Dermis microvascular lymphatic vessel endothelial cell (primary cell): ENCODE data around the gene ENPEP. TPM values are rescaled to one million over a fixed set of nuclear protein-coding genes. Genes with fewer than 3 reads are reported as not detected.
"Not testable (repeated sequence)": the region's sequence is repeated elsewhere in the genome, so short reads cannot be mapped to it uniquely, and the experiment has no call there.

Experiments used
- DNase-seq, 2 donors: peaks; one replicate each; pipeline versions ENCODE4 v3.0.0 to v3.0.0-alpha.2; 2010; ENCODE audit warnings: low read depth in 2 of 2
- total RNA-seq: library from RNA; depleted of rRNA; stranded (reverse); fragments of >200 nt; gene quantifications from 2 replicates; pipeline ENCODE4 v1.2.1, GENCODE V29; 2014

ENPEP gene
- total RNA-seq, 1 donor from 2014 or later = under 0.01 TPM

DNA sequence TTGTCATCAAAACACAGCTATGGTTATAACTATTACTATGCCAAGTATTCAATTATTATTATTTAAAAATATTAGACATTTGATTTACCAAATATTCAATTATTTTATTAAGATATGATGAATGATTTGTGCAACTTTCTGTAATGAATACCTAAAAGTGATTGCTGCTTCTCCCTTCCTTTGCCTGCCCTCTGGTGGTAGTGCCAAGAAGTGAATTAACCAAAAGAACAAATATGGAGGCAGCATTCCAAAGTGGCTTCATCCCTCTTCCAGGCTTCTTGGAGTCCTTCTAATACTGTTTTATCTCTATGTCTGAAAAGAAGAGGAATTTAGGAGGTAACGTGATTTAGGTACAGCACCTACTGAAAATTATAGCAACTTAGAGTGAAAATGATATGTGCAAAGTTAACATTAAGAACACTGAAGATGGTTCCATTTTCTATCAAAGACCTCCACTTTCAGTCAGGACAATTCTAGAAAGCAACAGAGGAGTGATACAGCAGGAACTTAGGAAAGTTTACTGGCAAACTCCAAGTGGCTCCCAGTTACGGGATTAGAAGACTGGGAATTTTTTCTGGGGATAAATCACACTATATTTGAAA, 43.0 kb downstream of the ENPEP start:
- peak in 1 of 2 donors; percentile 29 for DNase-seq

DNA sequence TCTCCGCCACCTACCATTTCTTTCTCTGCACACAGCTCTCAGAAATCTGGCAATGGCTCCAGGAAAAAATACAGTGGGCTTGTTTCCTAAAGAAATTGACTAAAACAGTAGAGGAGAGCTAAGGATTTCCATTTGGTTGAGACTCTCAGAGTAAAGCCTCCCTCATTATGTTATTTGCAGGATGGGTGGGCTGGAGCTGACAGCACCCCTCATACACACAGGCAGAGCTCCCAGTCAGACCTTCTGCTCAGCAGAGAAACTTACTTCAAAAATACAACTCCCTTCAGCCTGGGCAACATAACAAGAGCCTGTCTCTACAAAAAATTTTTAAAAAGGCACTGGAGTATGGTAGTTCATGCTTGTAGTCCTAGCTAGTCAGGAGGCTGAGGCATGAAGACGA, 44.9 kb downstream of the ENPEP start:
- DNase-seq = no peak

DNA sequence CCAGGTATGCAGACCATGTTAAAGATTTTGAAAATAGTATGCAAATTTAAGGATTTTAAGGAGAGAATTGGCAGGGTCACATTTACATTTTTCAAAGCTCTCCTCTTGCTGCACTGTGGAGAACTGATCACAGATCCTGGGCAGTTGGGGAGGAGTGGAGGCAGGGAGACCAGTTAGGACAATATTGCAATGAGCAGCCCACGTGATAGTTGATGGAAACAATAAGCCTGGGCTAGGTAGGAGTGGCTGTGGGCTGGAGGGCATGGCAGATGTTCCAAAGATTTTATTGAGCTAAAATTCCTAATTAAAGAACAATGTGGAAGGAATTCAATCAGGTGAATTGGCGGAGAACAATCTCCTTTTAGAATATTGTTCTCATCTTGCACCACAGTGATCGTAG, 50.6 kb downstream of the ENPEP start:
- DNase-seq = no peak

DNA sequence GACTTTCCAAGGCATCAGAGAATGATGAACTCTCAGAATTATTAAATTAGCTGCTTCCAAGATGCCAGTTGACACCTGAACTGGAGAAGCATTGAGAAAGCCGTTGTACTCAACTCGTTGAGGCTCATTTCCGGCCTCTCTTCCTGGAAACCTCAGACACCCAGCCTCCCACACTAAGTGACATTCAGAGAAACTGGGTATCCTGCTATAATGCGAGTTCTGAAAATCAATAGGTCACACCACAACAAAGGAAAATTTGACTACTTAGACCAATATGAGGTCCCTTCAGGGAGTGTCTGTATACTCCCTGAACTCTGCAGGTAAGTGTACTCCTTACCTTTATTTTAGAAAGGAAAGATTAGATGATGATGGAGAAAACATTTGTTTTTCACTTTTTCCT, 51.2 kb downstream of the ENPEP start:
- DNase-seq = no peak

DNA sequence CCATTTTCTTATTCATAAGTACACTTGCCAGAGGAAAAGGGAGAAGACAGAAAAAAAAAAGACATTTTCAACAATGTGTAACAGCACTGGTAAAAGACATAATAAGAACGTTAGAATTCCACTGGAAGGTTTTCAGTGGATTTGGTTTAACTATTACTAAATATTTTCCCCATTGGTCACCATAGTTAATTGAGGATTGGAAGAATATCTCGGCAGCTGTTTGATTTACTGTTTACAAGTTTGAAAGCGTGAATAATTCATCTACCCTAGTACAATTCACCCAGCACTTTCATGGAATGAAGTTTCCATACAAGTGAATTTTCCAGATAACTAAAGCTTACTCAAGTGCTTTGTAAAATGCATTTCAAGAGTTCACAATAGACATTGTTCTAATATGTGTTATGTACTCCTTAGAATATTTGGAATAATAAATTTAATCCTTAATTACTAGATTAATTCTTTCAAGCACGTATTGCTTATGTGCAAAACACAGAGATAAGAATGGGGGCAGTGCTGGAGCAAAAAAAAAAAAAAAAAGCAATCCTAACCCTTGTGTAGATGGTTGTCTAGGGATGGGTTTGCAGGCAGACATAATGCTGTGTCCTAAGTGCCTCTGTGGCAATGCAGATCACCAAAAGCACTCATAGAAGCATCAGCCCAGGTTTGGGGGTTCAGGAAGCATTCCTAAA, 57.1 kb downstream of the ENPEP start:
- DNase-seq = no peak

DNA sequence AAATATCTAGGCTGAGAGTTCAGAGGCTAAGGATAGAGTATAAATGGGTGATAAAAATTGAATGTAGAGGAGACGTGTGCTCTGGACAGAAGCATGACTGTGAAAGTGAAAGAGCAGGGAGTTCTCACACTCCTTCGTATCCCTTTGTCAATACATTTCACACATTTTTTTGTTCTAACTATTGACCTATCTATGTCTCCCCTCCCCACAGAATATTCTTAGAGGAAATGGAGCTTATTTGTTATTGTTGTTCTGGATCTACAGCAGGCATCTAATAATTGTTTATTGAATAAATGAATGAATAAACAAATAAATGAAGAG, 57.6 kb downstream of the ENPEP start:
- peak; percentile 27 to 58 for DNase-seq

DNA sequence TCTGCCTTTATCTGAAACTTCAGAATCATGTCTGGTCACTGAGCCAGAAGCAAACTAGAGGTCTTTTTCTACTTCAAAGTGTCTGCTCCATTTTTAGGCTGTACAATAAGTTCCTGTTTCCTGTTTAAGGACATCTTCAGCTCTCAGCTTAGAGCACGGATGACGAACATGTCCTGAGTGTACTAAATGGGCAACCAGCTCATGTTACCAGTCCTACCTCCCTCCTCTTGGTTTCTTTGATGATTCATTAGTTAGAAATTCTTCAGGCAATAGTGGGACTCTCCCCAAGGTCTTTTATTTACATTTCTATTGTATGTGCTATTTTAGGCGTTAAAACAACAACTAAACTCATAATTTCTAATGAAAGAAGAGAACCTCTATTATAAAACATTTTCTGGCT, 58.0 kb downstream of the ENPEP start:
- peak; percentile 82 to 98 for DNase-seq

DNA sequence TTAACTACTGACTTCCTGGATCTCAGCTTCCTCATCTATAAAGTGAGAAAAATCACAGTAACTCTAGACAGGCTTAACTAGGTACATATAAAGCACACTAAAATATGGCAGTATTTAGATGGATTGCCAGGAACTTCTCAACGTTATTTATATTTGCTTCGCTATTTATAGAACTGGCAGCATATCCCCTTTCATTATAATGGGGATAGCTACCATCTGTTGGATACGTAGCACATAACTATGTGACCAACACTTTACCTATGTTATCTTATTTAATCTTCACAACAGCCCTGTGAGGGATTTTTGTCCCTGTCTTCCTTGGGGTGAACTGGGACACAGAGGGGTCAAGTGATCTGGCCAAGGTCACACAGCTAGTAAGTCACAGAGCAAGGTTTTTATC, 64.6 kb downstream of the ENPEP start:
- DNase-seq = peak; percentile 15 to 63

DNA sequence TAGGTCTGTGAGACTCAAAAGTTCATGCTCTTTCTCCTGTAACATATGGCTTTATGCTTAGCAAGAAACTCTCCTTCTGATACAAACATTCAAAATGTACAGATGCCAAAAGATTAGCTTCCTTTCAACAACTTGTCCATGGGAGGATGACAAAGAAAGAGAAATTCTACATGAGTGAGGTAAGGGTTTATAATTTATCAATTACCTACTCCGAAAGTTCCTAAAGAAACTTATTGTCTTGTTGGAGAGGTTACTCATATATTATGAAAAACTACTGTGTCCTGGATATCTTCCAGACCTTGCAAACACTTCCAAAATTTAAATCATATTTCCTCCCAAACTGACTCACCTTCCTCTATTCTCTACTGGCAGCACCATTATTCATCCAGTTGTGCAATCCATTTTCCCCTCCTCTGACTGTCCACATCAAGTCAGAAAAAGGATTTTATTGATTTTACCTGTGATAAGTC, 65.1 kb downstream of the ENPEP start:
- DNase-seq = peak; percentile 70 to 92

DNA sequence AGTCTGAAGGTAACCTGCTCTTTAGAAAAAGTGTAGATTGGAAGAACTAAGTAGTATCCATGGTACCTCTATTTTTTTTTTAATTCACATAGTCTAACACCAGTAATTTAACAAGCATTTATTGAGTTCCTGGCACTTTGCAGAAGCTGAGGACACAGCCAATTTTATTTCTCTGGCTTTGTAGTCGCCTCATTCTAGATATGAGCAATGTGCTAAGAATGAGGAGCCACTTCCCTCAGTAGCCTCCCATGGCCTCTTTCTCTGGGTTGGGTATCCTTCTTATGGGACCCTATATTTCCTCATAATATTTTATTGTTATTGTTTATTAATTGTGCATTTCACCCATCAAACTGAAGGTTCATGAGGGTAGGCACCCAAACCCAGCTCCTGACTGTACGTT, 67.6 kb downstream of the ENPEP start:
- DNase-seq = no peak

DNA sequence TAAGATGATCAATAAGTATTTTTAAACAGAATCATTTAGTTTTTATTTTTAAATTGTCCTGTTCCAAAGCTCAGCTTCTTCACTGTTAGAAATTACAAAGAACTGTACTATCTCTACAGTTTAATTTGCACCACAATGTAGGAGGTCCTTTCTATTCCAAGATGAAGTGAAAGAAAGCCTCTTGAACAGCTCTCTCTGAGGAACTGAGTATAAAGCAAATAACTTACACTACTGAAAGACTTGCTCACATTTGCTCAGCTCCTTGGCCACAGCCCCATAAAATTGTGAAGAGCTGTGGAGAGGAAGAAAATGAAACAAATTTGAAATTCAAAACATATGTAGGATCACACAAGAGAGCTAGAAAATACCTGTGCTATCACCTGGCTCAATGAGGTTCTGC, 68.6 kb downstream of the ENPEP start:
- no peak for DNase-seq

DNA sequence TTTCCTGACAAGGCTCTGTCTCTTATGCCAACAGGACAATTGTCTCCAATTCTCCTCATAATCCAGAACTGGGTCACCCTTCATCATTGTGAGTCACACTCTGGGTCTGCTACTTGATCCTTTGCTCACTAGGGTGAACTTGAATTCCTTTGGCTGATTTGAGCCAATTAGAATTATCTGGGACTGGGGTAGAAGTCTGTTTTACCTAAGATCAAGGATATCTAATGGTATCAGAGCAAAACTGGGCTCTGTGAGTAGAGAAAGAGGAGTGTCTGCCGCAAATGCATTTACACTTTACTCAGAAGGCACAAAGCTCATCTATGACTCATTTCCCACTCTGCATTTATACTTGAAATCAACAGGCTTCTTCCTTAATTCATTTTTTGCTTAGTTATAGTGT, 74.3 kb downstream of the ENPEP start:
- peak in 1 of 2 donors; percentile 61 for DNase-seq

DNA sequence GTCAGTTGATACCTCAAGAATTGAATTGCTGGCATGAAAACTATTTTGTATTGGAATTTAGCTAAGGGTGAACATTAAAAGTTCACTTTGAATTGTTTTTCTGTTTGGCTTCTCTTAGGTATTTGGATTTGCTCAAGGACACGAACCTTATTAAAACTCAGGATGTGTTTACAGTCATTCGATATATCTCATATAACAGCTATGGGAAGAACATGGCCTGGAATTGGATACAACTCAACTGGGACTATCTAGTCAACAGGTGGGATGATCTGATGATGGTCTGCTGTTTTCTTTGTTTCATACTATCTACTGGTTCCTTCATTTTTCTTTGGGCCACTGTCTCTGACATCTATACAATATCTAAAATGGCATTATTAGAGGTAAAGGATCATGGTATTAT, 77.2 kb downstream of the ENPEP start:
- no peak for DNase-seq

DNA sequence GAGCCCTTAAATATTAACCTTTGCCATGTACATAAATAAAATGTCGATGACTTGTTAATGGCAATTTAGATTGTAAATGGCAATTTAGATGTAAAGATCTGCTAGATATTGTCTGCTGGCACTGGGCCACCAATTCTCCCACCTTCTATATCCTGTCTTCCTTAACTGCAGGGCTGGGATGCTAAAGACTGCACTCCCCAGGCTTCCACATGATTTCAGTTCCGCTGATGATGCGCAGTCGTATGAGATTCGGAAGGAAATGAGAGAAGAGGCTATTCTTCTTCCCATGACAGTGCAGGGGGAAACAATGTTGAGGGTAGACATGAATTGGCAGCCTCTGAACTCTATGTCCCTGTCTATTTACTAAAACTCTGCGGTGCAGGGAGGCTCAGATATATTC, 91.3 kb downstream of the ENPEP start:
- DNase-seq = peak; percentile 36 to 43

DNA sequence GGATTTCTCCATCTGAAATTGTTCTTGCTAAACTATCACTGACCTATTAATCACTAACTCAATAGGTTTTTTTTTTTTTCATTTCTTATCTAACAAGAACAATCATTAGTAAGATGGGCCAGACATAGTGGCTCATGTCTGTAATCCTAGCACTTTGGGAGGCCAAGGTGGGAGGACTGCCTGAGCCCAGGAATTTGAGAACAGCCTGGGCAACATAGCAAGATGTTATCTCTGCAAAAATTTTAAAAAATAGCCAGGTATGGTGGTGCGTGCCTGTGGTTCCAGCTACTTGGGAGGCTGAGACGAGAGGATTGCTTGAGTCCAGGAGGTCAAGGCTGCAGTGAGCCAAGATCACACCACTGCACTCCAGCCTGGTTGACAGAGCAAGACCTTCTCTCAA, 100.7 kb downstream of the ENPEP start:
- not testable (repeated sequence) for DNase-seq

DNA sequence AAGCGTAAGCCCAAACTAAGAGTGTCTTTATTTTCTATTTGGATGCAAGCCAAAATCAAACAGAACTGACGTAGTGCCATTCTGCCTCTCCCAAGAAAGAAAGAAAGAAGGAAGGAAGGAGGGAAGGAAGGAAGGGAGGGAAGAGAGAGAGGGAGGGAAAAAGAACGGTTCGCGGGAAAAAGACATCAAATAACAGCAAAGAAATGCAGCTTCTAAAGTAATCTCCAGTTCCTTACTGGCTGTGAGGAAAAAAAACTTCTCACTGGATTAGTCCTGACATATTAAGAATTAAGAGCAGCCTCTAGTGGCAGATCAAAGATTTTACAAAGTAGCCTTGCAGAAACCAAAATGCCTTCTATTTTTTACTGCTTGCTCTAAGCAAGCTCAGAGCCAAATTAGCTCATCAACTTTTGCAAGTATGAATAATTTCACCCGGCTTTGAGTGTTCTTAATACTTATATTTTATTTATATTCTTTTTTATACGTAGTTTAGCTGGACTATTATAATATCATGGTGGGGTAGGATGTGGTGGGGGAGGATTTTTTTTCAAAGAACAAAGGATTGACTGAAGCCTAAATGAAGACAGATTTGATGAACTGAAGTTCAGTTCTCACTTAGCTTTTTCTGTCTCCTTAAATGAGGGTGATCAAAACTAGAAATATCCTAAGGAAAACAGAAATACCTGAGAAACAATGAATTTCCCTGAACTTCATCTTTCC, 110.3 kb downstream of the ENPEP start:
- peak; percentile 9 to 70 for DNase-seq

DNA sequence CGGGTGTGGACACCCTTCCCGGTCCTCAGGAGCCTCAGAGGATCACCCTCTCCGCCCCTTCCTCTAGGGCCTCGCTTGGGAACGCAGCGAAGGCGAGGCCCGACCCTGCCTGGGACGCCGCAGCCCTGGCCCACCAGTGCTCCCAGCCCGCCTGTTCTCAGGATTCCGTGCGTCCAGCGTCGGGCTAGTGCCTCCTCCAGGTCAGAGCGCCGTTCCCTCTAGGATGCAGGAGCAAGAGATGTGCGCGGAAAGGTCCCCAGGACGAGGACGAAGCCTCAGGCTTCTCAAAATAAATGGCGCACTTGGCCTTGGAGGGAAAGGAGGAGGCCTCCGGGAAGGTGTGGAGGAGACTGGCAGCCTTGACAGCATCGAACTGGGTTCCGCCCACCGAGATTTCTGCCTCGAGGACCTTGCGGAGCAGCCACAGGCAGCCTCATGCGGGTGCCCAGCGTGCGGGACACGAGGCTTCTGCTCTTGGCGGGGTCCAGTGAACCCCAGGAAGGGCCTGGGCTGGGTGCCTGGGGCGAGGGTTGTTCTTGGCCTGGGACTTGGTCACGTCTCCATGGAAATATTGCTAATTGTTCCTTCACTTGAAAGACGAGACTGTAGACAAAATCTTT, 111.8 kb downstream of the ENPEP start:
- no peak for DNase-seq

DNA sequence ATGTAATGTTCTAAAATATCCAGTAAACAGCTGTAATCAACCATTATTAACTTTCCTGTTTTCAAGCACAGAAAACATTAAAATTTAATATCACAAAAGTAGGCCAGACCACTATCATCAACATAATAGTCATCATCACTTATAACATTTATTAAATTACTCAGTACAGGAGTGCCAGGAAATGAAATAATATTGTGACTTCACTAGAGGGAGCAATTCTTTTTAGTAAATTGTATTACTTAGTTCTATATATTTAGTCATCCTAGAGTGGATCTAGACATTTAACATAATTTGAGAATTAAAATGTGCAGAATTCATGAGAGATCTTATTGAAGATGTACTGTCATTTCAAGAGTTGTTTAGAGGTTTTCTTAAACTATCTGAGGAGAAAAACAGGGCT, 113.3 kb downstream of the ENPEP start:
- DNase-seq = peak in 1 of 2 donors; percentile 11

DNA sequence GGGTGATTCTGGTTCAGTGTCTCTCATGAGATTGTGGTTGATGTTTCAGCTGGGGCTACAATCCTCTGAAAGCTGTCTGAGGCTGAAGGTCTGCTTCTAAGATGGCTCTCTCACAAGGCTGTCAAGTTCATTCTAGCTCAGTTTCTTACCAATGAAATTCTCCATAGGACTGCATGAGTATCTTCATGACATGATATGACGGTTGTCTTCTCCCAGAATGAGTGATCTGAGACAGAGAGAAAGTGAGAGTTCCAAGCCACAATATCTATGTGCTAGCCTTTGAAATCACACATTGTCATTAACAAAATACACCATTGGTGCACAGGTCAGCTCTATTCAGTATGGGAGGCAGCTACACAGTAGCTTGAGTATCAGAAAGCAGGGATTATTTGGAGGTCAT, 119.6 kb downstream of the ENPEP start:
- no peak for DNase-seq

DNA sequence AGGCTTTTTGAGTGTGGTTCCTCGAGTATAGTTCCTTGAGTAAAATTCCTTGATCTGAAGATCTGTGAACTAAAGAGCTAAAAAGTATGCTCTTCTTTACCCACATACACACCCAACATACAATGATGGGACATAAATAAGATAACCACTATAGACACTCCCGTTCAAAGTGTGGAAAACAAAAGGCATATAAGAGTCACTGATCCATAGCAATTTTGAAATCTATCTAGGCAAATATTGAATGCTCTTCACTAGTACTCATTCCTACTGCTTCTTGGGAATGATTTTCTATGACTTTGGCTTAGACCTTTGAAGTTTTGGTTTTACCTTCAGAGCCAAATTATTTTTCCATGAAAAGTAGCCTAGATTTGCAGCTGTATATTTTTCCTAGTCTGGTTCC, 120.5 kb downstream of the ENPEP start:
- DNase-seq = no peak

DNA sequence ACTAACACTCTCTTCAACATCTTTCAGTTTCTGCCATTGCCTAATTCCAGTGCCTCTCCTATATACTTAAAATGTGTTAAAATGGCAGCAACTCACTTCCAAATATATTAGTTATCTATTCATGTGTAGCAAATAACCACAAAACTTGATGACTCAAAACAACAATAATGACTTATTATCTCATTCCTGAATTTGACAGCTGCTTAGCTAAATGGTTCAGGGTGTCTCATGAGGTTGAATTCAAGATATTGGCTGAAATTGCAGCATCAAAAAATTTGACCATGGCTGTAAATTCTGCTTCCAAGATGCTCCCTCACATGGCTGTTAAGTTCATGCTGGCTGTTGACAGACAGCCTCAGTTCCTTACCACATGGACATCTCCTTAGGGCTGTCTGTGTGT, 121.6 kb downstream of the ENPEP start:
- no peak for DNase-seq

DNA sequence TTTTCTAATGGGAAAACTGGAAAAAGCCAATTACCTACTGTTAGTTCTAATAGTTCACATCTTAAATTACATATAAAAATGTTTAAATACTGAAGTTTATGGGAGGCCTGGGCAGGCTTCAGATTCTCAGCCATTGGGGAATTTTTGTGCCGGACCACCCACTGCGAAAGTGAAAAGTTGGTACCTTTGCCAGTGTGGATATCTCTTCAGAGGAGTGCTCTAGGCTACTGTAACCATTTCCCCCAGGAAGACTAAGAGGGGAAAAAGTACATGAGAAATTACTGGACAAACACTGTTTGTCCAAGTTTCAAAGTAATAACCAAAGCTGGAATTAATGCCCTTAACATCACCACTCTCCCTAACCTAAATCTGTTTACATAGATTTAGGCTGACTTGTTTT, 126.1 kb downstream of the ENPEP start:
- DNase-seq = no peak

DNA sequence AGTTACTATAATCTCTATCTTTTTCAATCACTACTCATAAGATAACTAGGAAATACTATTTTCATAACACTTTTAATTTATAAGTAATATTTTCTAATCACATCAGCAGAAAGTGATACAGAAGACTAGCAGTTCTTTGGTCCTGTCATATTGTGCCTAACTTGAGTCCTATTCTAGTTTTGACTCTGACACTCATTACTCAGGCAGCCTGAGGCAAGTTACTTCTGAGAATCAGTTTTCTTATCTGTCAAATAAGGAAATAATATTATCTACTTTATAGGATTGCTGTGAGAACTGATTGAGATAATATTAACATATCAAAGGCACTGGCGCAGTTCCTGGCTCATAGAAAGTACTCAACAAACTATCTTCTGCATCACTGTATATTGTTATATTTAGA, 129.1 kb downstream of the ENPEP start:
- DNase-seq = no peak
